Esophagus muscularis mucosa (tissue), 4 donors: Measurements from ENCODE around the gene PGAM2. TPM values are rescaled to one million over a fixed set of nuclear protein-coding genes. Genes with fewer than 3 reads are reported as not detected.

ENCODE experiments used
- DNase-seq: peaks from one replicate; pipeline ENCODE4 v3.0.0-alpha.2; 2017; ENCODE audit errors: extremely low spot score
- H3K27ac ChIP-seq, 4 donors: fragments of 200-600 bp; sonication (generic); replicated peaks in 1 of 4; 1 replicate in 3 of 4; 2 replicates in 1 of 4; pipeline ENCODE4 v1.5.1; 2016 to 2019; ENCODE audit warnings: mild to moderate bottlenecking in 1 of 4
- H3K27me3 ChIP-seq, 4 donors: fragments of 200-600 bp; sonication (generic); one replicate each; pipeline versions ENCODE4 v1.5.1 to v1.6.0; 2016 to 2019
- H3K36me3 ChIP-seq, 4 donors: fragments of 200-600 bp; sonication (generic); one replicate each; pipeline ENCODE4 v1.5.1; 2016 to 2019
- H3K4me1 ChIP-seq, 4 donors: fragments of 200-600 bp; sonication (generic); one replicate each; pipeline ENCODE4 v1.5.1; 2016 to 2019
- H3K4me3 ChIP-seq, 4 donors: fragments of 200-600 bp; sonication (generic); 1 replicate in 2 of 4; 2 replicates in 2 of 4; pipeline ENCODE4 v1.5.1; 2016 to 2019; ENCODE audit warnings: mild to moderate bottlenecking in 4 of 4, moderate library complexity in 1 of 4
- H3K9me3 ChIP-seq, 4 donors: fragments of 200-600 bp; sonication (generic); 1 replicate in 3 of 4; 2 replicates in 1 of 4; pipeline ENCODE4 v1.5.1; 2016 to 2019
- CTCF ChIP-seq, 3 experiments: fragments of 200-600 bp in 2 of 3; fragments of 450-650 bp in 1 of 3; sonication (generic) in 2 of 3; IDR thresholded peaks; one replicate each; pipeline ENCODE4 v1.5.1; 2017 to 2019; ENCODE audit warnings: antibody characterized with exemption in 3 of 3, mild to moderate bottlenecking in 2 of 3, moderate library complexity in 1 of 3
- EP300 ChIP-seq: sonication (generic); formaldehyde crosslinking; IDR thresholded peaks from one replicate; pipeline ENCODE4 v1.6.1; 2017; ENCODE audit warnings: antibody characterized with exemption
- POLR2A ChIP-seq: fragments of 450-650 bp; IDR thresholded peaks from one replicate; pipeline ENCODE4 v1.6.1; 2017; ENCODE audit warnings: antibody characterized with exemption, moderate library complexity, mild to moderate bottlenecking, low read depth
- POLR2AphosphoS5 ChIP-seq, 2 donors: sonication (generic); formaldehyde crosslinking; IDR thresholded peaks; one replicate each; pipeline ENCODE4 v1.6.1; 2017; ENCODE audit warnings: antibody characterized with exemption in 2 of 2
- WGBS: methylation state at CpG from one replicate; pipeline ENCODE4 v1.1.5; 2018; 5-methylcytosine and 5-hydroxymethylcytosine counted together
- intact Hi-C: fragments of 100-400 bp; cut with DNase I; formaldehyde crosslinking; loops from one replicate; pipeline ENCODE4 v1.15.1; 2023
- total RNA-seq, 4 donors: library from RNA; depleted of rRNA; stranded (reverse); fragments of >200 nt; gene quantifications; one replicate each; pipeline versions ENCODE4 v1.1.0 to v1.2.1, GENCODE V29; 2016

The PGAM2 gene
- total RNA-seq = 1 to 10 TPM in 1 of 4 donors, under 1 TPM in 2, not detected in 1; 0.52 to 1.8 (median 0.66) TPM

GRCh38 chr7:44065431-44066110, at the start of gene PGAM2:
Gene PGAM2, minus strand, starts transcription at chr7:44065567. Its CDS starts 38 bp downstream, at chr7:44065529.
- Histone ChIP-seq H3K9me3 (no peaks in the 10 kb centered on the region), H3K4me1 (peaks cover 21 to 56% (median 32%) of the 10 kb centered on the region in 4 donors), H3K4me3 (no peak within 1 kb of the TSS), H3K27me3 (no peaks in the 10 kb centered on the region), H3K27ac (no peak within 1 kb of the TSS), H3K36me3 (peaks cover 16 to 22% (median 20%) of the 10 kb centered on the region in 4 donors)
- intact Hi-C loops = loop anchor here (2.0 kb wide), 1 partner anchor 21 kb away; the partner anchor contains the start of gene DBNL
- TF ChIP-seq POLR2A (peak; percentile 5), EP300 (no peak), POLR2AphosphoS5 (IDR thresholded peaks at IDR 0.05) (peak in 1 of 2 donors; percentile 43)
- DNase-seq = no peak
- 17% methylated on average over 12 of the region's 14 CpGs for WGBS

- peak overlapping the region in 1 of 4 donors; percentile 46 for H3K27ac ChIP-seq
- H3K9me3 ChIP-seq = no peaks in the 10 kb centered on the region
- no peak overlapping the region for H3K4me3 ChIP-seq
- H3K36me3 ChIP-seq = peaks cover 15 to 99% (median 81%) of the 10 kb centered on the region in 4 donors
- H3K27me3 ChIP-seq = no peaks in the 10 kb centered on the region
- intact Hi-C loops = no loop called here
- H3K4me1 ChIP-seq = peaks cover 18 to 28% (median 21%) of the 10 kb centered on the region in 4 donors
- no peak for DNase-seq
- WGBS = 74% methylated on average over 4 of the region's 12 CpGs
- TF ChIP-seq POLR2AphosphoS5 (IDR thresholded peaks at IDR 0.05) = no peak
- no peak for TF ChIP-seq POLR2A
- TF ChIP-seq EP300 = no peak
- no peak for TF ChIP-seq CTCF (IDR thresholded peaks at IDR 0.05)
These were observed 49.4 kb upstream of the PGAM2 start for GRCh38 chr7:44114586-44115310.

- H3K36me3 ChIP-seq = peaks cover 15 to 99% (median 82%) of the 10 kb centered on the region in 4 donors
- H3K4me3 ChIP-seq = no peak overlapping the region
- H3K4me1 ChIP-seq = peaks cover 11 to 28% (median 14%) of the 10 kb centered on the region in 4 donors
- H3K9me3 ChIP-seq = no peaks in the 10 kb centered on the region
- no peak for DNase-seq
- intact Hi-C loops = no loop called here
- no peak for TF ChIP-seq EP300
- no peak for TF ChIP-seq CTCF (IDR thresholded peaks at IDR 0.05)
- TF ChIP-seq POLR2A = no peak
- TF ChIP-seq POLR2AphosphoS5 (IDR thresholded peaks at IDR 0.05) = no peak
- H3K27me3 ChIP-seq = no peaks in the 10 kb centered on the region
- H3K27ac ChIP-seq = no peak overlapping the region
- 90% methylated on average over 24 of the region's 24 CpGs for WGBS
These were observed 48.5 kb upstream of the PGAM2 start for GRCh38 chr7:44113764-44114354.

- no peaks in the 10 kb centered on the region for H3K27me3 ChIP-seq
- H3K4me1 ChIP-seq = peaks cover 11 to 34% (median 15%) of the 10 kb centered on the region in 4 donors
- no peaks in the 10 kb centered on the region for H3K9me3 ChIP-seq
- TF ChIP-seq EP300 (no peak), CTCF (IDR thresholded peaks at IDR 0.05) (no peak), POLR2A (no peak), POLR2AphosphoS5 (IDR thresholded peaks at IDR 0.05) (no peak)
- peaks cover 15 to 100% (median 83%) of the 10 kb centered on the region in 4 donors for H3K36me3 ChIP-seq
- no peak for DNase-seq
- H3K27ac ChIP-seq = peak overlapping the region in 1 of 4 donors; percentile 39
- no peak overlapping the region for H3K4me3 ChIP-seq
- WGBS = 85% methylated on average over 21 of the region's 34 CpGs
- intact Hi-C loops = no loop called here
These were observed 47.8 kb upstream of the PGAM2 start for GRCh38 chr7:44112997-44113763.
